ENCODE results near the gene ZNF69. TPM values are rescaled to one million over a fixed set of nuclear protein-coding genes. Genes with fewer than 3 reads are reported as not detected.
"Not testable (repeated sequence)": the region's sequence is repeated elsewhere in the genome, so short reads cannot be mapped to it uniquely, and the experiment has no call there.

The ZNF69 gene
- total RNA-seq (2022) (not detected in 2 replicates), Bru-seq, nascent RNA (not detected), BruChase-seq, experiment 1, labeled RNA remaining after a 6-hour chase (not detected), BruChase-seq, experiment 2, labeled RNA remaining after a 2-hour chase (percentile 5 among the genes with signal in this experiment)
- long read RNA-seq = 0 reads

GRCh38 chr19:11887611-11888531 is at the start of gene ZNF69:
Gene ZNF69, plus strand, starts transcription at chr19:11887782. Its CDS starts 142 bp downstream, at chr19:11887924.
- Mint-ChIP-seq H3K4me1 (ENCODE audit: insufficient read depth, unreplicated experiment) (no peaks in the 10 kb centered on the region), H3K9me3 (ENCODE audit: unreplicated experiment) (peaks cover 8% of the 10 kb centered on the region), H3K27ac (ENCODE audit: low read depth, unreplicated experiment) (no peak within 1 kb of the TSS), H3K36me3 (ENCODE audit: insufficient read depth, unreplicated experiment) (no peaks in the 10 kb centered on the region), H3K27me3 (ENCODE audit: insufficient read depth, unreplicated experiment) (no peaks in the 10 kb centered on the region), H3K4me3 (ENCODE audit: unreplicated experiment) (no peak within 1 kb of the TSS)
- POLR2A ChIA-PET = no interaction called here
- BruUV-seq (replicated peaks) = no TSS peak
- CTCF ChIA-PET = interaction anchor here (0.6 kb wide), 2 partner anchors 191 to 952 kb away, joined by 3 read pairs; no protein-coding TSS in a partner anchor
- intact Hi-C loops (cut with micrococcal nuclease) = no loop called here
- TF ChIP-seq, protein P1, sequence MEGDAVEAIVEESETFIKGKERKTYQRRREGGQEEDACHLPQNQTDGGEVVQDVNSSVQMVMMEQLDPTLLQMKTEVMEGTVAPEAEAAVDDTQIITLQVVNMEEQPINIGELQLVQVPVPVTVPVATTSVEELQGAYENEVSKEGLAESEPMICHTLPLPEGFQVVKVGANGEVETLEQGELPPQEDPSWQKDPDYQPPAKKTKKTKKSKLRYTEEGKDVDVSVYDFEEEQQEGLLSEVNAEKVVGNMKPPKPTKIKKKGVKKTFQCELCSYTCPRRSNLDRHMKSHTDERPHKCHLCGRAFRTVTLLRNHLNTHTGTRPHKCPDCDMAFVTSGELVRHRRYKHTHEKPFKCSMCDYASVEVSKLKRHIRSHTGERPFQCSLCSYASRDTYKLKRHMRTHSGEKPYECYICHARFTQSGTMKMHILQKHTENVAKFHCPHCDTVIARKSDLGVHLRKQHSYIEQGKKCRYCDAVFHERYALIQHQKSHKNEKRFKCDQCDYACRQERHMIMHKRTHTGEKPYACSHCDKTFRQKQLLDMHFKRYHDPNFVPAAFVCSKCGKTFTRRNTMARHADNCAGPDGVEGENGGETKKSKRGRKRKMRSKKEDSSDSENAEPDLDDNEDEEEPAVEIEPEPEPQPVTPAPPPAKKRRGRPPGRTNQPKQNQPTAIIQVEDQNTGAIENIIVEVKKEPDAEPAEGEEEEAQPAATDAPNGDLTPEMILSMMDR (IDR thresholded peaks at IDR 0.05; ENCODE audit: unreplicated experiment) = no peak
- no peak for DNase-seq (ENCODE audit: unreplicated experiment)

GRCh38 chr19:11843722-11844121 is 43.9 kb upstream of the ZNF69 start:
- no peak for DNase-seq (ENCODE audit: unreplicated experiment)
- H3K27ac Mint-ChIP-seq (ENCODE audit: low read depth, unreplicated experiment) = no peak overlapping the region
- H3K27me3 Mint-ChIP-seq (ENCODE audit: insufficient read depth, unreplicated experiment) = no peaks in the 10 kb centered on the region
- H3K4me1 Mint-ChIP-seq (ENCODE audit: insufficient read depth, unreplicated experiment) = no peaks in the 10 kb centered on the region
- BruUV-seq (replicated peaks) = no TSS peak
- H3K36me3 Mint-ChIP-seq (ENCODE audit: insufficient read depth, unreplicated experiment) = no peaks in the 10 kb centered on the region
- intact Hi-C loops (cut with micrococcal nuclease) = no loop called here
- TF ChIP-seq, protein P1 (IDR thresholded peaks at IDR 0.05; ENCODE audit: unreplicated experiment) = no peak
- H3K4me3 Mint-ChIP-seq (ENCODE audit: unreplicated experiment) = no peak overlapping the region
- CTCF ChIA-PET = no interaction called here
- POLR2A ChIA-PET = no interaction called here
- peaks cover 11% of the 10 kb centered on the region for H3K9me3 Mint-ChIP-seq (ENCODE audit: unreplicated experiment)

- H3K9me3 Mint-ChIP-seq (ENCODE audit: unreplicated experiment); DNase-seq (ENCODE audit: unreplicated experiment); POLR2A ChIA-PET; BruUV-seq (replicated peaks); H3K36me3 Mint-ChIP-seq (ENCODE audit: insufficient read depth, unreplicated experiment); H3K4me1 Mint-ChIP-seq (ENCODE audit: insufficient read depth, unreplicated experiment); H3K27ac Mint-ChIP-seq (ENCODE audit: low read depth, unreplicated experiment); CTCF ChIA-PET; intact Hi-C loops (cut with micrococcal nuclease); H3K27me3 Mint-ChIP-seq (ENCODE audit: insufficient read depth, unreplicated experiment); H3K4me3 Mint-ChIP-seq (ENCODE audit: unreplicated experiment): not testable (repeated sequence)
Observed at GRCh38 chr19:11847615-11848014, 40.0 kb upstream of the ZNF69 start.

DNA sequence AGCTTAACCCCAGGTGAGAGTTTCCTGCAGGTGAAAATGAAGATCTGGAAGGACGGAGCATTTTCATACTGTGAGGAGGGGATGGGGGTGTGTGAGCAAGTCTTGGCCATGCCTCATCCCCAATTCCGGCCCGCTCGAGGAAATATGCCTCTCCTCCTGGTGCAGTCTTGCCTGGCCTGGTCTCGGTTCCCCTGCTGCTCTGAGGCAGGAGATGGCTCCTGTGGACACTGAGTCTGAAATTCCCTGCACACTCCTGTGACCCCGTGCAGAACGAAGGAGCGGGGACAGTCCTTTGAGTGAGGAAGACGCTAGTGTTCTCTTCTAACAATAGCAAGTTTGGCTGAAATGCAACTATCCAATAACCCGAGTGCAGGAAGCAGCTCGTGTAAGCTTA is 39.4 kb upstream of the ZNF69 start:
- Mint-ChIP-seq H3K36me3 (ENCODE audit: insufficient read depth, unreplicated experiment) (no peaks in the 10 kb centered on the region), H3K27me3 (ENCODE audit: insufficient read depth, unreplicated experiment) (no peaks in the 10 kb centered on the region), H3K4me3 (ENCODE audit: unreplicated experiment) (no peak overlapping the region), H3K4me1 (ENCODE audit: insufficient read depth, unreplicated experiment) (no peaks in the 10 kb centered on the region), H3K27ac (ENCODE audit: low read depth, unreplicated experiment) (no peak overlapping the region), H3K9me3 (ENCODE audit: unreplicated experiment) (peaks cover 7% of the 10 kb centered on the region)
- intact Hi-C loops (cut with micrococcal nuclease) = no loop called here
- DNase-seq (ENCODE audit: unreplicated experiment) = no peak
- ChIA-PET CTCF (interaction anchor here (0.6 kb wide), 1 partner anchor 33 kb away, joined by 4 read pairs; no protein-coding TSS in a partner anchor), POLR2A (no interaction called here)
- no TSS peak for BruUV-seq (replicated peaks)
- TF ChIP-seq, protein P1 (IDR thresholded peaks at IDR 0.05; ENCODE audit: unreplicated experiment) = no peak
